CD1c-positive myeloid dendritic cell (primary cell): ENCODE measurements around the gene GK.
"Not testable (repeated sequence)": the region's sequence is repeated elsewhere in the genome, so short reads cannot be mapped to it uniquely, and the experiment has no call there.

ENCODE experiments used
- DNase-seq: peaks from one replicate; pipeline ENCODE4 v3.0.0-alpha.2; 2016; ENCODE audit errors: extremely low spot score

The GK gene

GRCh38 chrX:30706216-30706775 is 53.1 kb downstream of the GK start:
- DNase-seq: no peak

- DNase-seq: no peak
These were observed 59.0 kb downstream of the GK start for GRCh38 chrX:30712214-30712613.

- peak; percentile 39 for DNase-seq
These were observed 59.9 kb downstream of the GK start for GRCh38 chrX:30713061-30713525.

DNA sequence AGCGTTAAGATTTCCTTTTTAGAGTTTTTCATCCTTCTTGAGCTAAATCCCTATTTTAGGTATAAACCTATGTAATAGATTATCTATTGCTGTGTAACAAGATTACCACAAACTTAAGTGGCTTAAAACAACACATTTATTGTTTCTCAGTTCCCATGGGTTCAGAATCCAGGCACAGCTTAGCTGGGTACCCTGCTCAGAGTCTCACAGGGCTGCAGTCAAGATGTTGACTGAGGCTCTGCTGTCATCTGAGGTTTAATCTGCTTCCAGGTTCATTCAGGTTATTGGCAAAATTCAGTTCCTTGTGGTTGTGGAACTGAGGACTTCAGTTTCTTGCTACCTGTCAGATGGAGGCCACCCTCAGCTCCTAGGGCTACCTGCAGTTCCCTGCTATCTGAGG is 60.9 kb downstream of the GK start:
- no peak for DNase-seq

GRCh38 chrX:30715976-30716375 is 62.8 kb downstream of the GK start:
- no peak for DNase-seq

GRCh38 chrX:30733852-30734660 is 80.8 kb downstream of the GK start:
- DNase-seq: no peak

- DNase-seq: no peak
These were observed 81.6 kb downstream of the GK start for GRCh38 chrX:30734782-30735181.

DNA sequence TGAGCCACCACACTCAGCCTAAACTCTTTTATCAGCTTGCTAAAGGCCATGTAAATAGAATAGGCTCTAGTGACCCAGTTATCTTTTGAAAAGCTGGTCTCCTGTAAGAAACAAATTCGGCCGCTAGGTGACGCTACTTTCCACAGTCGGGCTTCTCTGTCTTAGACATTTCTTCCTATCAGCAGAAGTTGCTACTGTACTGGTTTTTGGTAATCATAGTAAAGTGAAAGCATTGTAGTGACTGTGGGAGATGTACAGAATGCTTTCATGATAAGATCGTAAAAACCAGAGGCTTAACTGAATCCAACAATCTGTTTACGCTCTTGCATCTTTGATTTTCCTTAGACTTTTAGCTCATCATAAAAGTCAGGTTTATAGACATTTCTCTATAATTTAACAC is 82.6 kb downstream of the GK start:
- peak; percentile 64 for DNase-seq

DNA sequence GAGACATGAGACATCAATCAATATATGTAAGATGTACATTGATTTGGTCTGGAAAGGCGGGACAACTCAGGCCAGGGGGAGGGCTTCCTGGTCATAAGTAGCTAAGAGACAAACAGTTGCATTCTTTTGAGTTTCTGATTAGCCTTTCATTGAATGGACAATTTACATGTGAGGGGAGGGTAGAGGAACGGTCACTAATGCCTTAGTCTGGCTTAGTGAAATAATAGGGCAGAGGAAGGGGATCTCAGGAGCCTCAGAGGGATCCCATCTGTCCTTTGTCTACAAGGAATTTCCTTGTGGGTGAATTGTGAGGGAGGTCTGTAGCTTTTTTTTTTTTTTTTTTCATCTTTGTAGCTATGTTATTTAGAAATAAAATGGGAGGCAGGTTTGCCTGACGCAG is 88.3 kb downstream of the GK start:
- no peak for DNase-seq

GRCh38 chrX:30748342-30748960 is 95.2 kb downstream of the GK start:
- DNase-seq: no peak

DNA sequence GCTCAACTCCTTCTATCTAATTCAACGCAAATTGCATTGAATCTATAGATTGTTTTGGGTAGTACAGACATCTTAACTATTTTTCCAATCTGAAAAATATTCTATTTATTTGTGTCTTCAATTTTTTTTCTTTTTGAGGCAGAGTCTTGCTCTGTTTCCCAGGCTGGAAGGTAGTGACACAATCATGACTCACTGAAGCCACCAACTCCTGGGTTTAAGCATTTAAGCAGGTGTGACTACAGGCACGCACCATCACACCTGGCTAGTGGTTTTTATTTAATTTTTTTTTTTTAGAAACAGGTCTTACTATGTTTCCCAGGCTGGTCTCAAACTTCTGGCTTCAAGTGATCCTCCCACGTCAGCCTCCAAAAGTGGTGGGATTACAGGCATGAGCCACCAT is 98.3 kb downstream of the GK start:
- DNase-seq: no peak

- DNase-seq: no peak
These were observed 109.5 kb downstream of the GK start for GRCh38 chrX:30762755-30763154.

DNA sequence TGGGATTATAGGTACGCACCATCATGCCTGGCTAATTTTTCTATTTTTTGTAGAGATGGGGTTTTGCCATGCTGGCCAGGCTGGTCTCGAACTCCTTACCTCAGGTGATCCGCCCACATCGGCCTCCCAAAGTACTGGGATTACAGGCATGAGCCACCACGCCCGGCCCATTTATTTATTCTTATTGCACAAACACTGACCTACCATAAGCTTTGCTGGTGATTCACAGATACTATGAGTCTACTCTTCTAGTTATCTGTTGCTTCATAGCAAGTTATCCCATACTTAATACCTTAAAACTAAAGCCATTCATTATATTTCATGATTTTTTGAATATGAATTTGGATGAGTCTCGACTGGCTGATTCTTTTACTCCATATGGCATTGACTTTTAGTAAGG is 120.5 kb downstream of the GK start:
- DNase-seq: not testable (repeated sequence)

DNA sequence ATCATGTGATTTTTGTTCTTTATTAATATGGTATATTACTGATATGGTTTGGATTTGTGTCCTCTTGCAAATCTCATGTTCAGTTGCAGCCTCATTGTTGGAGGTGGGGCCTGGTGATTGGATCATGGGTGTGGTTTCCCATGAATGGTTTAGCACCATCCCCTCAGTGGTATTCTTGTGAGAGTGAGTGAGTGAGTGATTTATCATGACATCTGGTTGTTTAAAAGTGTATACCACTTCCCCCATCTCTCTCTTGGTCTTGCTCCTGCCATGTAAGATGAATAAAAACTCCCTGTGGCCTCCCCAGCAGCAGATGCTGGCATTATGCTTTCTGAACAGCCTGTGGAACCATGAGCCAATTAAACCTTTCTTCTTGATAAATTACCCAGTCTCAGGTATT is 124.4 kb downstream of the GK start:
- DNase-seq: no peak

GRCh38 chrX:30779453-30780030 is 126.3 kb downstream of the GK start:
- DNase-seq: no peak
